Stimulated activated naive CD8-positive, alpha-beta T cell treated with anti-CD3 and anti-CD28 coated beads, Interleukin-15, Interleukin-2, amounts not matched to agents 100 U/mL and 50 U/mL, for 24 hours (primary cell): ENCODE data around the gene SAMD3.
"Not testable (repeated sequence)": the region's sequence is repeated elsewhere in the genome, so short reads cannot be mapped to it uniquely, and the experiment has no call there.

ENCODE experiments used
- ATAC-seq: fragments of 150-1000 bp; cut with Tn5 transposase; one replicate; pipeline ENCODE4 v1.10.0; 2021
- DNase-seq: peaks from one replicate; pipeline ENCODE4 v3.0.0; 2021

SAMD3 gene

GRCh38 chr6:130132286-130132701, 90.5 kb downstream of the SAMD3 start:
- peak; percentile 90 for ATAC-seq
- DNase-seq: peak; percentile 30

DNA sequence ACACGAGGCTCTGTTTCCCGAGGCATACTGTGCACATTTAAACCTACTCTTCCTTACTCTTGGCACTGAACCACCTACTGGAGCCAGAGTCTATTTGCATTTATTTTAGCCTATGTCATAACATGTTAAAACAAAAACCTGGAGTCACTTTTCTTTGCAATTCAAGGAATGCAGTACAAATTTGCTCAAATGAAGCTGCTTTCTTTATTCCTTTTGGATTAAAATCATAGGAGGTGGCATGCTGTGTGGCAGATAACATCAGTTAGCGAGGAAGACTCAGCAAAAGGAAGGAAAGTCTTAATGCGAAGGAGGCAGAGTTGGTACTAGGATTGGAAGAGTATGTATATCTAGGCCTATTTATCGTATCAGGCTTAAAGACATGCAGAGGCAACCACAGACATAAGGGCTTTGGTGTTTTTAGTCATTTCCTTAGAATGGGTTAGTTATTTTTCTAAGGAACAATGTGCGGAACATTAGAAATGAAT, 92.9 kb downstream of the SAMD3 start:
- no peak for DNase-seq
- no peak for ATAC-seq

- ATAC-seq: no peak
- no peak for DNase-seq
Observed at GRCh38 chr6:130128326-130128725, 94.4 kb downstream of the SAMD3 start.

DNA sequence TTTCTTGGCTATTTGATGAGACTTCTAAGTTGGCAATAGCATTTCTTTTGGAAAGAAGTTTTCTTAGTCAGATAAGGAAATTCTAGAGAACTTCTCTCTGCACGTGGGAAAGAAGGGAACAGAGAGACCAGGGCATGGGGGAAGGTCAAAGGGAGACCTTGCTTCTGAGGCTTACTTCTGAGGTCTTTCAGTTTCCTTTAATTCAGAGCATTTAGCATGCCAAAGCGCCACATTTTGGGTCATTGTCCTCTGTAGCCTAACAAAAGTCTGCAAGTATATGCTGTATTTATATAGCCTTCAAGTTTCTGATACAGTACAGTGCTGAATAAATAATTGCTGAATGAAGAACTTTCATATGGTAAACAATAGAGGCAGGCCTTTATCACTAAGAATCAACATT, 95.6 kb downstream of the SAMD3 start:
- DNase-seq: no peak
- ATAC-seq: no peak

DNA sequence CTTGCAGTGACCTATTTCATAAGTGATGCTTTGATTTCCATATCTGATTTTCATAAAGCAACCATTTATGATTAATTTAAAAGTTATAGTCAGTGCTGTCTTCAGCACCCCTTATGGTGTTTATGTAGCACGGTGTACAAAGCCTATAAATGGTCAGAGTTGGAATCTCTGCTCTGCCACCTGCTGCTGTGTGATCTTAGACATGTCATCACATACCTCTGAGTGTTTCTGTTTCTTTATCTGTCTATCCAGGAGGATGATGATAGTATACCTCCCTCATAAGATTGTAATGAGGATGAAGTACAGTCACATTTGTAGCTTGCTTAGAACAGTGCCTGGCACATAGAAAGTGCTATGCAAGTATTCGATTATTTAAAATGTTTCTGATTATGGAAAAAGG, 100.5 kb downstream of the SAMD3 start:
- ATAC-seq (no peak), DNase-seq (no peak)

DNA sequence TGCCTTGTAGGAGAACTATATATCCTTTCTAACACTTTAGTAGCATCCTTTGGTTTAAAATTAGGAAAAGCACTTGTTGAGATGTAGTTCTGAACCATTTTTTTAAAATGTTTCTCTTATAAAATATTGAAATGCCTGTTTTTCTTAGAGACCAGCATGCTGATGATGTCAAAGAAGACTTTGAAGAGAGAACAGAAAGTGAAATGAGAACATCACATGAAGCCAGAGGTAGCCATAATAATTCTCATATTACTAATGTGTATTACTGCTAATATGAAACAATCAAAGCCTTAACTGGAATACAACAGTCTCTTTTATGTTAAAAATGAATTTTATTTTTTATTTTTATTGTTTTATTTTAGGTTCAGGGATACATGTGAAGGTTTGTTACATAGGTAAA, 102.0 kb downstream of the SAMD3 start:
- DNase-seq (no peak), ATAC-seq (no peak)

DNA sequence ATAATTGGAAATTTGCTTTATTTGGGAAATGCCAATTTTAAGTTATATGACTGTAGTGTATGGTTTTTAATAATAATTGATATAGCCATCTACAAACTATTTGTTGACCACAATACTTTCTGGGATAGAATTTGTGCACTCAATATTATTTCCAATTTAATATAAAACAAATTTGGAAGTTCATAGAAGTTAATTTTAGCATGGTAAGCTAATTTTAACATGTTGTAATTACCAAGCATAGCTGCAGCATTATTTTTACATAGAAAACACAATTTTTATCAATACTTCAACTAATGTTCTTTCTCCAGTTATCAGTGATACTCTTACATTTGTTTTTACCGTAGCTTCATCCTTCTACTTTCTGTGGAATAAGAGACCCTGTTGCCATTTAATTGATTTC, 103.5 kb downstream of the SAMD3 start:
- DNase-seq: no peak
- ATAC-seq: no peak

DNA sequence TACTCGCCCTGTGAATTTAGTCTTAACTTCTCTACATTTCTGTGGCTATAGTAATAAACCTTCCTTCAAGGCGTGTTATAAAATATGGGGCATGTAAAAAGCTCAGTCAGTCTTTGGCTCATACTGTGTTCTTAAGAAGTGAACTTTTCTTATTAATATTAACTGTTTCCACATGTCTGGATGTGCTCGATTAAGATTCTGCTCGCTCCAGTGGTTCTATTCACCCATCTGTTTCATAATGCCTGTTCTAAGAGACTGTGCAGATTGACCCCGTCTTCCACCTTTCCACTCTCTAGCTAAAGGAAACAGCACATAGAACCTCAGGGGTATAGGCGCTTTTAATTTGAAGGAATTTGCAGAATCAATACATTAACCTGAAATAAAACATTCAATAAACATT, 104.5 kb downstream of the SAMD3 start:
- DNase-seq (no peak), ATAC-seq (no peak)

DNA sequence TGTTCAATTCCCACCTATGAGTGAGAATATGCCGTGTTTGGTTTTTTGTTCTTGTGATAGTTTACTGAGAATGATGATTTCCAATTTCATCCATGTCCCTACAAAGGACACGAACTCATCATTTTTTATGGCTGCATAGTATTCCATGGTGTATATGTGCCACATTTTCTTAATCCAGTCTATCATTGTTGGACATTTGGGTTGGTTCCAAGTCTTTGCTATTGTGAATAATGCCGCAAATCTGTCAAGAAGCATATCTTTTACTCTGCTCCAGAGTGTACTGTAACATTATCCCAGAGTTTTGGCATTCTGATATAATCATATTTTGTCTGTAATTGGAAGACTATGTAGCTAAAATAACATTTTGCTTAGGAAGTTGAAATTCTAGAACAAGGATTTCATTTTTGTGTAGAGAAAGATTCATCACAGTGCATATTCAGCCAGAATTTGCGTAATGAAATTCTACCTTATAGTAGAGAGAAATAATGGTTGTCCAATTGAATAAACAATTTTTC, 105.5 kb downstream of the SAMD3 start:
- not testable (repeated sequence) for DNase-seq, ATAC-seq

GRCh38 chr6:130116273-130116672, 106.5 kb downstream of the SAMD3 start:
- DNase-seq: no peak
- ATAC-seq: no peak

DNA sequence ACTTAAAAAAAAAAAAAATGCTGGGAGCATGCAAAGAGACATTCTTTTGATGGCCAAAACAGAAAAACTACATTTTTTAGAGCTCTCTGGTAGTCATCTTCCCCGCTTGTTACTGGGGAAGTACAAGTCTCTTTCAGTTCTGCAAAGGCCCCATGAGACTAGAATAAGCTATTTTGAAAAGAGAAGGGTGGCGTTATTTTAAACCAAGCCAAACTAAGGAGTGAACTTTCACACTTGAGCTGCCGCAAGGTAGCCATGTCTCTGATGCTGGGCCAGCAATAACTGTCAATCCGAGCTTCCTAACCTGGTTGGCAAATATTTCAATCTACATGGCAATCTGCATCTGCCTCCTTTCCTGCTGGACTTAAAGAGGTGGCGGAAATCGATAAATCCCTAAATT, 107.7 kb downstream of the SAMD3 start:
- ATAC-seq: peak; percentile 40
- DNase-seq: no peak

- ATAC-seq (no peak), DNase-seq (no peak)
Observed at GRCh38 chr6:130113201-130113710, 109.5 kb downstream of the SAMD3 start.

DNA sequence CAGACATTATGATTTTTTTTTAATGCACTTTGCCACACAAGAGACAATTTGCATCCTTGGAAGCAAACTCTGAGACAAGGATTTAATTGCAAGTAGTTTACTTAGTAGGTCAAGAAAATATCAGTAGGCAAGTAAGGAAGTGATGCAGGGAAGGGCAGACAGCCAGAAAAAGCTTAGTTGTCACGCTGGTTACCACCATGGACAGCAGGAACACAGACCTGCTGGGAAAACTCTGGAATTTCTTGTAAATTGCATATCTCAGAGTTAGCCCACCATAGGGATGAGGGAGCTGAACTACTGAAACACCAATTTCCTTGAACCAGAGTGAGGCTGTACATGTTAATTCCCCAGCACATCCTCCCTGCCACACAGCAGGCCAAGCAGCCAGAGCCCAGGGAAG, 111.7 kb downstream of the SAMD3 start:
- no peak for DNase-seq
- ATAC-seq: no peak

DNA sequence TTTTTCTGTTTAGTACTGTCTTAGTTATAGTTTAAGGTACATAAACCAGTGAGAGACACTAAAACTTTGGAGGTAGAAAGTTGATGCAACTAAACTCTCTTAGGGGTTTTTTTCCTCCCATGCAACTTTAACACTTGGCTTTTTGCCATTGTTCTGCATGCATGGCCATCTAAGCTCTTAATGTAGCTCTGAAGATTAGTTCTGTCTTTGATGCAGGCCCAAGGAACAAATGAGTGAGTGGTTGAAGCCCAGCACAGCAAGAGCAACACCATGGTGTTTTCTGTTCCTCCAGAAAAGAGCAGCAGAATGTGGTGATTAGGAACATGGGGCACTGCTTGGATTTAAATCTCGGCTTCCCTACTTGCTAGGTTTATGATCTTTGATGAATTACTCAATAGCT, 115.0 kb downstream of the SAMD3 start:
- ATAC-seq (no peak), DNase-seq (no peak)

GRCh38 chr6:130105996-130106704, 116.6 kb downstream of the SAMD3 start:
- no peak for DNase-seq

DNA sequence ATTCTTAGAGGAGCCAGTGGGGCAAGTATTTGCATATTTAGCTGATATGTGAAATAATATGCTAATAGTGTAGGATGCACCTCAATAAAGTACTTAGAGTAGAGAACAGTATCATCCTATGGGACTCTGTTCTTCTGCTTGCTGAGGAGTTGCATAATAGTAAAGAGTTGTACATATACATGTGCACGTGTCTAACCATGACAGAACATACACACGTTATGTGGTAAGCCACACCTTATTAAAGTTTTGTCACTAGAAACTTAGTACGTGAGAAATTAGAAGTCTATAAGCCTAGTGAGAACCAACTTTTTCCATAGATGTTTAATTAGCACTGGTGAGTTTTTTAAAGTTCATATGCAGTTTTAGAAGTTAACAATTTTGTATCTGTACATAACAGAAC, 123.6 kb downstream of the SAMD3 start:
- ATAC-seq (no peak), DNase-seq (no peak)

More at GRCh38 chr6:130105996-130106704, 116.6 kb downstream of the SAMD3 start:
- no peak for ATAC-seq

DNA sequence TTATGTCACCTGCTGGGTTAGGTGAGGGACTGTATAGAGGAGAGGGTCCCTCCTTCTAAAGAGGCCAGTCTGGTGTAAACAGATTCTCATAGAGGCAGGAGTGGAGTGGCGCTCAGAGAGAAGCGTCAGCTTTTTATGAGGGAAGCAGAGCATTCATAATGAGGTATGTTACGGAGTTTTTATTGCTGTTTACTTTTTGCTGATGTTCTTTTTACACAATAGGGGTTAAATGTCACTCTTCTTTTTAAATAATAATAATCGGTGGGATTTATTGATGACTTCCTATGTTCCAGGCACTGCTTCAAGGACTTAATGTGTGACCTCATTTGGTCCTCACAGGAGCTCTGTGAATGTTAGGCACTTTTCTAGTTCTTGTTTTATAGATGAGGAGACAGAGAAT, 124.4 kb downstream of the SAMD3 start:
- DNase-seq (no peak), ATAC-seq (no peak)
